NCI-H510A (cell line): Measurements from ENCODE around the gene MEF2C.

Experiments
- DNase-seq: peaks from one replicate; lab custom pipeline; 2025; lab: John Stamatoyannopoulos, UW

The MEF2C gene

DNA sequence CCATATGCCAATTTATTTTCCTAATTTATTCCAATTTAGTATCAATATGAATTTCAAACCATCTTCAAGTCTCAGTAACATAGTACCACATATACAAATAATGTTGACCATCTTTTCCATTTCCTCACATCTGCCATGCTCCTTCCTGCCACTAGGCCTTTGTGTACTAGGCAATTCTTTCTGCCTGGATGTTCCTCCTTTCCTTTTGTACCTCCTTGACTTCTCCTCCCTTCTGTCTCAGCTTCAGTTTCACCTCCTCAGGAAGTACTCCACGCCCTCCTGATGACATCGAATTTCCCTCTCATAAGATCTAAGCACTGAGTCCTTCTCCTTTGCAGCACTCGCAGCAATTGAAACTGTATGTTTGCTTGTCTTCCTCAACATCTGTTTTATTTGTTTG lies 53.9 kb downstream of the MEF2C start:
- DNase-seq = no peak

GRCh38 chr5:88827997-88828396 lies 55.0 kb downstream of the MEF2C start:
- DNase-seq = no peak

- DNase-seq = no peak
These were observed 56.1 kb downstream of the MEF2C start for GRCh38 chr5:88826646-88827585.

GRCh38 chr5:88825584-88826315 lies 57.2 kb downstream of the MEF2C start:
- DNase-seq = no peak

DNA sequence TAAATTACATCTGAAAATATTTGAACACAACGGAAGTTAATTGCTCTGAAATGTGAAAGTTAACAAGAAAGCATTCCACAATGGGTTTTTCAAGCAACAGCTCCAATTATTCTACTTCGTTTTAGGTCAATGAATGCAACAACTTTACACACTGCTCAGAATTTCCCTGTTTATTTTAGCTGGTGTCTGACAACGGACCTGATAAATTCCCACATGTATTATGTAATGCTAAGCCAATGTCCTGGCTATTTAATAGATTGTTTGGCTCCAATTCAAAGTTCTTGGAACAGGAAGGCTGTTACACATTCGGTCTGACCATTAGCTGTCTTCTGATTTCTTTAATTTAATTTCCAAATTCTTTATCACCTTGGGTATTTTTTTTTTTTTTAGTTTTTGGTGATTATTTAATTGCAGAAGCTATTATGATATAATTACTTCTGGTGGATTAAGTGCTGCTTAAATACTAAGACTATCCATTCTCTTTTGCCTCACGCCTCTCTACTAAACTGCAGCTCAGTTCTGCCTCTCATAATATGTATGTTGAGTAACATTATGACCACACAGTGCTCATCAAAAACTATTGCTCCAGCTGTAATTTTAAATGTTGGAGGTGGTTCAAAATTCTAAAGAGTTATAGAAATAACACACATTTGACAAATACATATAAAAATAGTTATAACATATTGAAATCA lies 57.9 kb downstream of the MEF2C start:
- no peak for DNase-seq

GRCh38 chr5:88824141-88824540 lies 58.8 kb downstream of the MEF2C start:
- DNase-seq = no peak

DNA sequence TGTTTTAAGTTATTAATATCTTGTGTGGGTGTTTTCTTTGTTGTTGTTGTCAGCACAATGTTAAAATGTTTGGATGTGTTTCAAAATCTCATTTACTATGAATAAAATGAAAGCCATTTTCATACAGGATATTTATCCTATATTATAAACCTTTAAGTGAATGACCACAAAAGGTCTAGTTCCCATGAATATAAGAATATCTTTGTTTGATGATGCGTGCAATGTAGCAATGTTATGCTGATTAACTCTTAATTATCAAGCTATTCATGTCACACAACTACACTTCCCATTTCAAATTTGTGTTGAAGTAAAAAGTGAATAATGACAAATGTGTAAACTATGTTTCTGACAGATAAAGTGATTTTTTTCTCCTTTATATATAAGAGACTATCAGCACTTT lies 59.8 kb downstream of the MEF2C start:
- DNase-seq = no peak

DNA sequence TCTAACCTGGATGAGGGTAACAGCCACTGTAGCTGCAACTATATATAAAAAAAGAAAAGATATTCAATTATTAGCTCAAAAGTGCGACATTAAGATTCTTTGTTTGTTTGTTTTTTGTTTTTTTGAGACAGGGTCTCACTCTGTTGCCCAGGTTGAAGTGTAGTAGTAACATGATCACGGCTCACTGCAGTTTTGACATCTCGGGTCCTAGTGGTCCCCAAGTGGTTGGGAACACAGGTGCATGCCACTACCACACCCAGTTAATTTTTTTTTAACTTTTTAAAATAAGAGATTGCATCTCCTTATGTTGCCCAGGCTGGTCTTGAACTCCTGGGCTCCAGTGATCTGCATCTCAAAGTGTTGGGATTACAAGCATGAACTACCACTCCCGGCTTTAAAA lies 61.8 kb downstream of the MEF2C start:
- no peak for DNase-seq

- DNase-seq = no peak
These were observed 62.4 kb downstream of the MEF2C start for GRCh38 chr5:88820581-88820980.

DNA sequence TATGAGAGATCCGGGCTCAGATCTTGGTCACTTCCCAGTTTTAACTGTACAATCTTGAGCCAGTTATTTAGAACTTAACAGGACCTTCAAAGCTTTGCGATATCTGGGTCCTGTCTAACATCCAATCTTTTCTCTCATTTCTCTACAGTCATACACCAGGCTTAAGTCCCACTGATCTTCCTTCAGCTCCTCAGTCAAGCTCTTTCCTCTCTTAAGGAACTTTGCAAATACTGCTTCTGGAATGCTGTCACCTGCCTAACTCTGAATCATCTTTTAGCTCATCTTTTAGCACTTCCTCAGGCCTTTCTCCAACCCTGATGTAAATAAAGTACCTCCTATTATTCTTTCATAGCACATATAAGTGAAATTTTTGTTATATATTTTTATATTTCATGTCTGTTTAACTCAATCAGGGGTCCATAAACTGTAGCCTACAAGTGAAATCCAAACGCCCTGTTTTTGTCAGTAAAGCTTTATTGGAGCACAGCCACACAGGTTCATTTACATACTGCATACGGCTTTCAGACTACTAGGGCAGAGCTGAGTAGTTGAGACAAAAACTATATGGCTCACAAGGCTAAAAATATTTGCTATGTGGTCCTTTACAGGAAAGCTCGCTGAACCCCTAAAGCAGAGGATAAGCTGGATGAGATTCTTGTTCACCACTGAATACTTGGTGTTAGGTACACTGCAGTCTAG lies 63.5 kb downstream of the MEF2C start:
- no peak for DNase-seq

- DNase-seq = no peak
These were observed 64.7 kb downstream of the MEF2C start for GRCh38 chr5:88818296-88818695.

GRCh38 chr5:88816195-88816594 lies 66.8 kb downstream of the MEF2C start:
- DNase-seq = no peak

- DNase-seq = no peak
These were observed 67.8 kb downstream of the MEF2C start for GRCh38 chr5:88815050-88815789.

GRCh38 chr5:88813805-88814575 lies 69.0 kb downstream of the MEF2C start:
- DNase-seq = no peak

DNA sequence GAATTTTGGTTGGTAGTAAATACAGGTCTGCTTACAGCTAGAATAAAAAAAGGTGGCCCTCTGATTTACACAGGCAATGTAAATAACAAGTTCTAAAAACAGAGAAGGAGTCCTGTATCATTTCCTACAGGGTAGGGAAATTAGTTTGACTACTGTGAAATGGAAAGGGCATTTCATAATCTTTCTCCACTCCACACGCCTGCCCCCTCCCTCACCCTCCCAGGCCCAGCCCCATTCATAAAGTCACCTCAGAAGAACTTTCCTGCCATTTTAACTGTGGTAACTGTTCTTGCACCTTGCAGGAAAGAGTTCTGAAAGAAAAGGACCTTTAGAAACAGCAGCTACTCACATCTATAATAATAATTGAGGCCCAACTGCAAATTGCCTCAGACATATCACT lies 69.7 kb downstream of the MEF2C start:
- DNase-seq = no peak

GRCh38 chr5:88808153-88808552 lies 74.8 kb downstream of the MEF2C start:
- DNase-seq = no peak

DNA sequence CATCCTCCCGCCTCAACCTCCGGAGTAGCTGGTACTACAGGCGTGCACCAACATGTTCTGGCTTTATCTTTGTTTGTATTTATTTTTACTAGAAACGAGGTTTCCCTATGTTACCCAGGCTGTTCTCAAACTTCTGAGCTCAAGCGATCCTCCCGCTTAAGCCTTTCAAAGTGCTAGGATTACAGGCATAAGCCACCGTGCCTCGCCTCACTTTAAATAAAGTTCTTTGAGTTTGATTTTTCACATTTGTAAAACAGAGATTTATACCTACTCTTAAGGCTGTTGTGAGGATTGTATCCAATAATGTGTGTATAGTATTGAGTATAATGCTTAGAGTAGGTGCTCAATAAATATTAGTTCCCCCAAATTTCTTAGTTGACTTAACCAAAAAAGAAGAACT lies 75.7 kb downstream of the MEF2C start:
- DNase-seq = no peak

DNA sequence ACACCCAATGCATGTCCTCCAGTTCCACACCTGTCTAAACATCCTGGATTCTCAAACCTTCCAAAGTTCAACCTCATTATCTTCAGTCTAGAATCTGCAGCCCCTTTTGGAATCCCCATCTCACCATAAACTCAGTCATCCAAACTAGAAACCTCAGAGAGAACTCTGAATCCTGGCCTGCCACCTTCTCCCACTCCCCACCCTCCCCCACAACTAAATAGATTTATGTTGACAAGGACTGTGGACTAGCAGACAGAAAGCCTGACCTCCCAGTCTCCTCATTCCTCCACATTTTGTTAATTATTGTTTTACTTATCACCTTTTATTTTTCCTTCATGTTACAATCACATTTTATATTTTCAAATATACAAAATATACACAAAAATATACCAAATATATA lies 76.6 kb downstream of the MEF2C start:
- DNase-seq = no peak

GRCh38 chr5:88805151-88805784 lies 77.7 kb downstream of the MEF2C start:
- no peak for DNase-seq

- DNase-seq = no peak
These were observed 78.5 kb downstream of the MEF2C start for GRCh38 chr5:88804444-88804843.
